Cardiac fibroblast (primary cell): ENCODE data around the gene BMPER.

Experiments
- DNase-seq, 2 donors: peaks; one replicate each; pipeline versions ENCODE4 v3.0.0 to v3.0.0-alpha.2; 2010; ENCODE audit warnings: low read depth in 2 of 2
- H3K4me3 ChIP-seq, 2 donors: replicated peaks in 1 of 2; 1 replicate in 1 of 2; 2 replicates in 1 of 2; pipeline ENCODE4 v1.5.1; 2011; ENCODE audit warnings: low read depth in 2 of 2, low read length in 2 of 2, mild to moderate bottlenecking in 2 of 2, moderate library complexity in 1 of 2
- CTCF ChIP-seq: IDR thresholded peaks from one replicate; pipeline ENCODE4 v1.5.1; 2011; ENCODE audit warnings: low read depth, mild to moderate bottlenecking, low read length, inconsistent platforms

Gene BMPER

GRCh38 chr7:34175837-34176236, 270.5 kb downstream of the BMPER start:
- DNase-seq, result no peak
- TF ChIP-seq CTCF, result no peak
- no peak overlapping the region for H3K4me3 ChIP-seq

DNA sequence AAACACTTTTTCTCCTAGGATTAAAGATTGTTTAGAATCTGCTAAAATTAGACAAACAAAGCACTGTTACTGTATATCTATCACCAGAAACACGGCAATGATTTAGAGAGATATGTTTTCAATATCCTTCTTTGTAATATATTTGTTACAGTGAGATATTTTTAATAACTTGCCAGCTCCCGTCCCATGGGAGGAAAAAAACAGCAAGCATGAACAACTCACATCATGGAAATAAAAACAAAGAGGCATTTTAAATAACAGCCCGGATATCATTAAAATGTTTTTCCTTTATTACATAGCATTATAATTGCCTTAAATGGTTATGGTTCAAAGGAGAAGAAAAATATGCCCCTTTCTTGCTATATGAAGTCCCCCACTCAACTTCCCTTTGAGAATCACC, 272.1 kb downstream of the BMPER start:
- no peak overlapping the region for H3K4me3 ChIP-seq
- no peak for TF ChIP-seq CTCF
- peak in 1 of 2 donors; percentile 27 for DNase-seq

DNA sequence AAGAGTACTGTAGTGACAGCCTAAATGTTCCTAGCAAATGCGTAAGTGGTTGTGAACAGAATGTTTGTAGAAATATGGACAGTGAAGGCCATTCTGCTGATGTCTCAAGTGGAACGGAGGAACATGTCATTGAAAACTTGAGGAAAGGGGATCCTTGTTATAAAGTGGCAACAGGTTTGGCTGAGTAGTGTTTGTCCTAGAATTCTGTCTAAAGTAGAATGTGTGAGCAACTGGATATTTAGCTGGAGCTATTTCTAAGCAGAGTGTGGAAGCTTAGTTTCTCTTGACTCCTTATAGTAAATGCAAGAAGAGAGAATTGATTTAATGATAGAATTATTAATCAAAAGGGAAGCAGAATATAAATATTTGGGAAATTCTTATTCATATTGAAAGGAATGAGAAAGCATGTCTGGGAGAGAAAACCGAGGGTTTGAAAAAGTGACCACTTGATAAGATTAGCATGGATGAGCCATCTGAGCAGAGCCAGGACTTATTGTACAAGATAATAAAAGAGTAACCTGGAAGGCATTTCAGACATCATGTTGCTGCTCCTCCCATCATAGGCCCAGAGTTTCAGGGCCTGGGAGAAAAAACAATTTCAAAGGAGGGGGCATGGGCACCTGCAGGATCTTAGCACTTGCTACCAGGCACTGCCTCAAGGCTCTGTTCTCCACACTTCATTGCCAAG, 276.1 kb downstream of the BMPER start:
- TF ChIP-seq CTCF, result no peak
- DNase-seq, result no peak
- no peak overlapping the region for H3K4me3 ChIP-seq

DNA sequence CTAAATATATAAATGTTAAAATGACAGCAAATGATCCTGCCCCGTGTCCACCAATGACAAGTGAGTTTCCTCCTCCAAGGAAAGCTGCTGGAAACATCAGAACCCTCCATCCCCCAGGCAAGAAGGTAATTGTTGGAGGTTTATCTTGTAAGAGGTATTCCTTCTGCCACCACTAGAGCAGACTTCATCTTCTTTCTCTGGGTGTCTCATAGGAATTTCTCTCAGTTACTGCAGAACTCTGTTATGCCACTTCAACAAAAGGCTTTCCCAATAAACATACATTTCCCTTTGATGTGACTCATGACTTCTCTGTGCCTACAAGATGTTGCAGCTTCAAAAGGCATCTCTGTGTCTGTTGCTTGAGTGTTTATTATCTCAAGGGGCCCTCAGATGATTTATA, 279.1 kb downstream of the BMPER start:
- peak; percentile 16 for TF ChIP-seq CTCF
- no peak overlapping the region for H3K4me3 ChIP-seq
- peak in 1 of 2 donors; percentile 49 for DNase-seq

DNA sequence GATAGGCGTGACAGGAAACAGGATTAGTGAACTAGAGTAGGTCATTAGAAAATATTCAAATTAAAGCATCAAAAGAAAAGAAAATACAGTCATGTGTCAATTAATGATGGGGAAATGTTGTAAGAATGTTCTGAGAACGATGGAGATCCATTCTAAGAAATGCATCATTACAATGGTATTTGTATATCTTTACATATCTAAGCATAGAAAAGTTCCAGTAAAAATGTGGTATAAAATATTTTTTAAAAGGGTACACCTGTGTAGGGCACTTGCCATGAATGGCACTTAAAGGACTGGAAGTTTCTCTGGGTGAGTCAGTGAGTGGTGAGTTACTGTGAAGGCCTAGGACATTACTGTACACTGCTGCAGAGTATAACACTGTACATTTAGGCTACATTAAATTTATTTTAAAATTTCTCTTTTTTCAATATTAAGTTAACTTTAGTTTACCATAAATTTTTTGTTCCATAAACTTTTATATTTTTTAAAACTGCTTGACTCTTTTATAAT, 282.5 kb downstream of the BMPER start:
- H3K4me3 ChIP-seq, result no peak overlapping the region
- peak in 1 of 2 donors; percentile 25 for DNase-seq
- TF ChIP-seq CTCF, result no peak

DNA sequence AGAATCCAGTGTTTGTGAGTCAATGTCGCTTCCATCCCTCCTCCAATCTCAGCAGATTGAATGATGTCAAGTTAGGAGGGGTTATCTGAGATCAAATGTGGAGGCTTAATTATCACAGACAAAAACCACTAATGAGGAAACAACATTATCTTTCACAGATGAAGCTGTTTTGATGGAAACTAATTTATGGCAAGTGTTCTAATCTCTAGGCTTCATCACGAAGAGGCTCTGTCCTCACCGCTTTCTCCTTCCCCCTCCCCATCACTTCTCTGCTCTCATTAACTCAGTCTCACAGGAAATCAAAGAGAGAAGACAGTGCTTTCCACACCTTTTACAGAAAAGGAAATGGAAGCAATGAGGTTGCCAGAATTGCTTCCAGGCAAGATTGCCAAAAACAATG, 283.7 kb downstream of the BMPER start:
- H3K4me3 ChIP-seq, result no peak overlapping the region
- no peak for TF ChIP-seq CTCF
- no peak for DNase-seq

DNA sequence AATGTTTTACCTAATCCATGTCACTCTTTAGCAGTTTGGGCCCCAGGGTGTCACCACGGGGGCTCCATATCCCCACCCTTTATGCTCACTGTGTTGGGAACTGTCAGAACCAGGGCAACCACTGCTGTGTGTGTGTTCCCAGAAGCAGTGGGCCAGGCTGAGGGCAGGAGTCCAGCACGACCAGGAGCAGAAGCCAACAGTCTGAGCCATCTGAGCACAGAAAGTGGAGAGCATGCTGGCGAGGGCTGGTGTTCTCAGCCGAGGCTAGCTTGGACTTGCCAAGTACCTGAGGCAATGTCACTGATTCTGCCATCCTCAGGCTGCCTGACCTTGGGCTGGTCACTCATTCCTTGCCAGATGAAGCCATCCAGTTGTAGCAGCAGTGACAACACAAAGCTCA, 285.0 kb downstream of the BMPER start:
- no peak for DNase-seq
- no peak overlapping the region for H3K4me3 ChIP-seq
- no peak for TF ChIP-seq CTCF
